AG09309 (cell line): ENCODE results near the gene ZFPM1.

Experiments
- DNase-seq: peaks from one replicate; pipeline ENCODE4 v3.0.0-alpha.2; 2010; ENCODE audit warnings: low read depth
- H3K4me3 ChIP-seq: 2 replicates; pipeline ENCODE4 v1.5.1; 2011; ENCODE audit warnings: mild to moderate bottlenecking, low read depth, low read length, moderate library complexity; ENCODE audit not compliant: control insufficient read depth
- TF ChIP-seq, protein P1 (sequence below): IDR thresholded peaks from 2 replicates; pipeline ENCODE4 v1.5.1; 2011; ENCODE audit warnings: mild to moderate bottlenecking, low read depth, low read length, inconsistent platforms; ENCODE audit not compliant: insufficient read depth, control insufficient read depth; ENCODE audit errors: missing control alignments

The ZFPM1 gene

DNA sequence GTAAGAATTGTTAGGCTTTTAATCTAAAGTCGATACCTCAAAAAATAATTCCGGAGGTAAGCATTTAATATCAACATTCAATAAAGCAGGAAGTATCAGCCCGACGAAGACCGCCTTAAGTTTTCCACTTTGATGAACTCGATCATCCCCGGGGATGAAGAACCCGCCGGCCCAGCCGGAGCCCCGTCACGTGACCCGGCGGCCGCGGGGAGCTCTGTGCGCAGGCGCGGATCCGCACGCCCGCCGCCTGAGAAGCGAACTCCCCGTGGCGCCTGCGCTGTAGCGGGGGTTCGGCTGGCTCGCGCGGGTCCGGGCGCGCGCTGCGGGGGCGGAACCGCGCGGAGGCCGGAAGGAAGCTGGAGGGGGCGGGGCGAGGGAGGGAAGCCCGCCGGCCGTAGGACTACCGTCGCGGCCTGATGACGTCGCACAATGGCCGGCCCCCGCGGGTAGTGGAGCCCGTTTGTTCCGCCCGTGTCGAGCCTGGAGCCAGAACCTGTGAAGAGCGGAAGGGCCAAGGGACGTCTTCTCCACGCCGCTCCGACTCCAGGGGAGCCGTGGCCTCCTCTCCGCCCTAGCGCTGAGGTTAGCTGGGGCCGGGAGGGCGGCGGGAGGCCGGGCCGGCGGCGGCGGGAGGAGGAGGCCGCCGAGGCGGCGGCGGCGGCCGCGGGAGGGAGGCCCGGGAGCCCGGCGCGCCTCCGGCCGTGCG lies 117.1 kb downstream of the ZFPM1 start, which contains the start of gene ZC3H18:
ZC3H18 (plus strand) TSS at position 419 of the 706 bp plus-strand sequence. CDS start 6,721 bp downstream, outside the sequence.
- DNase-seq, result peak; percentile 55
- TF ChIP-seq, protein P1, sequence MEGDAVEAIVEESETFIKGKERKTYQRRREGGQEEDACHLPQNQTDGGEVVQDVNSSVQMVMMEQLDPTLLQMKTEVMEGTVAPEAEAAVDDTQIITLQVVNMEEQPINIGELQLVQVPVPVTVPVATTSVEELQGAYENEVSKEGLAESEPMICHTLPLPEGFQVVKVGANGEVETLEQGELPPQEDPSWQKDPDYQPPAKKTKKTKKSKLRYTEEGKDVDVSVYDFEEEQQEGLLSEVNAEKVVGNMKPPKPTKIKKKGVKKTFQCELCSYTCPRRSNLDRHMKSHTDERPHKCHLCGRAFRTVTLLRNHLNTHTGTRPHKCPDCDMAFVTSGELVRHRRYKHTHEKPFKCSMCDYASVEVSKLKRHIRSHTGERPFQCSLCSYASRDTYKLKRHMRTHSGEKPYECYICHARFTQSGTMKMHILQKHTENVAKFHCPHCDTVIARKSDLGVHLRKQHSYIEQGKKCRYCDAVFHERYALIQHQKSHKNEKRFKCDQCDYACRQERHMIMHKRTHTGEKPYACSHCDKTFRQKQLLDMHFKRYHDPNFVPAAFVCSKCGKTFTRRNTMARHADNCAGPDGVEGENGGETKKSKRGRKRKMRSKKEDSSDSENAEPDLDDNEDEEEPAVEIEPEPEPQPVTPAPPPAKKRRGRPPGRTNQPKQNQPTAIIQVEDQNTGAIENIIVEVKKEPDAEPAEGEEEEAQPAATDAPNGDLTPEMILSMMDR, result no peak
- H3K4me3 ChIP-seq, result peak within 1 kb of the TSS; percentile 84

- peak overlapping the region; percentile 84 for H3K4me3 ChIP-seq
- TF ChIP-seq, protein P1, result no peak
- no peak for DNase-seq
Observed at GRCh38 chr16:88570691-88571092, 117.6 kb downstream of the ZFPM1 start.

- TF ChIP-seq, protein P1, result no peak
- no peak overlapping the region for H3K4me3 ChIP-seq
- DNase-seq, result no peak
Observed at GRCh38 chr16:88575251-88575650, 122.2 kb downstream of the ZFPM1 start.

GRCh38 chr16:88576307-88576706 lies 123.2 kb downstream of the ZFPM1 start:
- no peak overlapping the region for H3K4me3 ChIP-seq
- no peak for DNase-seq
- TF ChIP-seq, protein P1, result no peak

DNA sequence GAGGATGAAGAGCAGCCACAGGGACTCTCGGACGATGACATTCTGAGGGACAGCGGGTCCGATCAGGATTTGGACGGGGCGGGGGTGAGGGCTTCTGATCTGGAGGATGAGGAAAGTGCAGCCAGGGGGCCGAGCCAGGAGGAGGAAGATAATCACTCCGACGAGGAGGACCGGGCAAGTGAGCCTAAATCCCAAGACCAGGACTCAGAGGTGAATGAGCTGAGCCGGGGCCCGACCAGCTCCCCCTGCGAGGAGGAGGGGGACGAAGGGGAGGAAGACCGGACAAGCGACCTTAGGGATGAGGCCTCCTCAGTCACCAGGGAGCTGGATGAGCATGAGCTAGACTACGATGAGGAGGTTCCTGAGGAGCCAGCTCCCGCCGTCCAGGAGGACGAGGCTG lies 124.1 kb downstream of the ZFPM1 start:
- TF ChIP-seq, protein P1, result no peak
- DNase-seq, result no peak
- no peak overlapping the region for H3K4me3 ChIP-seq

DNA sequence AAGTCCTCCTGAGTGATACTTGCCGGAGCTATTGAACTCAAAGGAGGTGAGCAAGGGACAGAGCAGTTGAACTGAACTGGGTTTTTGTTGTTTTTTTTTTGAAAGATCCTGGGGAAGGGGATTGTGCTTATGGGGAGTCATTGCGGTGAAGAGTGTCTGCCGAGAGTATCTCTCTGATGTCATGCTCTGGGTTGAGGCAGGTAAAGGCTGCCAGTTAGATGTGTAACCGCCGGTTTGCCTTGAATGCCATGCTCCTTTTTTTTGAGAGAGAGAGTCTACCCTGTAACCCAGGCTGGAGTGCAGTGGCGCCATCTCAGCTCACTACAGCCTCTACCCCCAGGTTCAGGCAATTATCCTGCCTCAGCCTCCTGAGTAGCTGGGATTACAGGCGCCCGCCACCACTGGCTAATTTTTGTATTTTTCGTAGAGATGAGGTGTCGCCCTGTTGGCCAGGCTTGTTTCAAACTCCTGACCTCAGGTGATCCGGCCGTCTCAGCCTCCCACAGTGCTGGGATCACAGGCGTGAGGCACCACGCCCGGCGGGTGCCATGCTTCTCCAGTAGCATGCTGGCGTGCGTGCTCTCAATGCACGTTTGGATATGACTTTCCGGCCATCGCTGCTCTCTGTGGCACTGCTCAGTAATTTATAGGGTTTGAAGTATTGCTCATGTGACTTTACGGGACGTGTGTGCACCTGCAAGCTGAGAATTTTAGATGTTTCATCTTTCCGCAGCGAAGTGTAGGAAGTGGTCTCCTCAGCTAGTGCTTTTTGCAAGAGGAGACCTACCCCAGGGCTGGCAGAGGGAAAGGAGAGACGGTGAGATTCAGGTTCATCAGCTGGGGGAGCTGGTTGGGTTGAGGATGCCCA lies 125.6 kb downstream of the ZFPM1 start:
- DNase-seq, result no peak
- no peak overlapping the region for H3K4me3 ChIP-seq
- TF ChIP-seq, protein P1, result no peak
